SIG-M5 treated with dmso at 0.1 percent for 504 hours (cell line): Measurements from ENCODE around the gene CFAP61.

Experiments used
- DNase-seq: peaks from one replicate; lab custom pipeline; 2025; ENCODE audit not compliant: unreplicated experiment; lab: John Stamatoyannopoulos, UW

The CFAP61 gene

DNA sequence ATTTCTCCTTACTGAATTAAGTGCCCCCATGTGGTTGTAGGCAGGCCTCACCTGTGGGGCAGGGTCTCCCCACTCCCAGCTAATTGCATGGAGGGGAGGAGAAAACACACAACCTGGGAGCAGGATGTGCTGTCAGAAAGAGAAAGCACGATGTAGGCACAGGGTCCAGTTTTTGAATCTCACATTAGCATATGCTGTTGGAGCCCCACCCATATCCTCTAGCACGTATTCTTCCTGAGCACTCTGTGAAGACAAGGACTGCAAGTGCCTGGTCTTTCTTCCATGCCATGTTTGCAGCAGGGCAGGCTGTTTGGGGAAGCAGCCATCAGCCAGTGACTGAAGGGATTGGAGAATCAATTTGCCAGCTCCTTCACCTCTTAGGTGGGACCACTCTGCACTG is 108.2 kb downstream of the CFAP61 start:
- no peak for DNase-seq

DNA sequence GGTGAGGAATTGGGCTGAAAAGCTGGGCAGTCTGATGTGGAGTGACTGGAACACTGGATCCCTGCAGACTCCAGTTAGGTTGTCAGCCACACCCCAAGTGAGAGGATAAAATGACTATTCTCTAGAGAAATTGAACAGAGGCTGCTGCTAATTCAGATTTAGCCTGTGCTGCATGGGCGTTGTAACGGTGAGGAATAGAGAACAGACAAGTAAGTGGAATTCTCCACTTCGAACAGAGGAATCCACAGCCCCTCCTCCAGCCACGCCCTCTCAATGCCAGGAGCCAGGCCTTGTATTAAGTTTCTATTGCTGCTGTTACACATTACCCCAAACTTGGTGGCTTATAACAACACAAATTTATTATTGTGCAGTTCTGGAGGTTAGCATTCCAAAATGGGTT is 109.3 kb downstream of the CFAP61 start:
- DNase-seq, result no peak

DNA sequence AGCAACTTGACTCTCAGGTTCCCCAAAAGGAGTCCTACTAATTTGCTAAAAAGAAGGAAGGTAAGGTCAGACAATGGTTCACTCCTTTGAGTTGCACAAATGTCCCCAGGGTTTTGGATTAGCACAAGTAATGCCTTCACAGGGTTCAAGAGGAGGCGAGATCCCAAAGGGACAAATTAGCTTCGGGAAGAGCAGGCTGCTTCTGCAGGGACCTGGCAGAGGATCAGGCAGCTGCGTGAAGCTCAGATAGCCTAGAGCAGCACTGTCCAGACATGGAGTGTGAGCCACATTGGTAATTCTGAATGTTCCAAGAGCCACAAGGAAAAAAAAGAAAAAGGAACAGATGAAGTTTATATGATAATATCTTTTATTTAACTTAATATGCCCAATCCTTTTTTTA is 115.4 kb downstream of the CFAP61 start:
- DNase-seq, result no peak

DNA sequence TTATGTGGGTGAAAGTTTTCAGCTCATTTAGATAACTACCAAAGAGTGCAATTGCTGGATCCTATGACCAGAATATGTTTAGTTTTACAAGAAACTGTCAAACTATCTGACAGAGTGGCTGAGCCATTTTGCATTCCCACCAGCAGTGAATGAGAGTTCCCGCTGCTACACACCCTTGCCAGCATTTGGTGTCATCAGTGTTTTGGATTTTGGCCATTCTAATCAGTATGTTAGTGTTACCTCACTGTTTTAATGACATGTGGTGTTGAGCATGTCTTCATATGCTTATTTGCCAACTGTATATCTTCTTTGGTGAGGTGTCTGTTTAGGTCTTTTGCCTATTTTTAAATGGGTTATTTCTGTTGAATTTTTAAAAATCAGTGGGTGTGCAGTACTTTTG is 120.9 kb downstream of the CFAP61 start:
- no peak for DNase-seq

DNA sequence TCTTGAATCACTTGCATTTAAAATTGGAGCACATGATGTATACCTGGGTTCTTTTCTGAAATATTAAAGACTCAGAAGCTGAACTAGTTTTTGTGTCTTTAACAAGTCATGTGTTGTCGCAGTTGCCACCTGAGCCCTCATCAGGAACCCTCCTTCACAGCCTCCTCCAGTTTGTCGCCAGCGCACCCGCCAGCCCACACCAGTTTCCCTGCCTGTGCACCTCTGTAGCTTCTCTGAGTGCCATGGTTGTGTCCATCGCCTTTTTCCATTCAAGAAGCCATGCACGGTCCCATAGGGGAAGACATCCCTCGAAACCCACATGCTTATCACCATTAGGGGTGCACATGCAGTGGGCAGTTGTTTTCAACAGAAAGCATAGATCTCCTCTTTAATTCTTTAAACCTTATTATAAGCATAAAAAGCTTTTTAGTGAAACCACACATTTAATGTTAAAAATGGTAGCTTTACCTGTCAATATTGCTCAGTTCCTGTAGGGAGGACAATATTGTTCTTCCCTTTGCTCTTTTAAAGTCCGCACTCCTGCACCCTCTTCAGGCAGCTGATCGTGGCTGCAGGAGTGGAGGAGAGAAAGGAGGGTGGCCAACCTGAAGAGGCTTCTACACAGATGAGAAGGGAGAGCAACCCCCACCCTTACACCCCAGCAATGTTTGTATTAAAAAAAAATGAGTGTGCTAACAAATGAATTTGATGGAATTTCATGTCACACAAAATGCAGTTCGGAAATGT is 121.9 kb downstream of the CFAP61 start:
- DNase-seq, result no peak

DNA sequence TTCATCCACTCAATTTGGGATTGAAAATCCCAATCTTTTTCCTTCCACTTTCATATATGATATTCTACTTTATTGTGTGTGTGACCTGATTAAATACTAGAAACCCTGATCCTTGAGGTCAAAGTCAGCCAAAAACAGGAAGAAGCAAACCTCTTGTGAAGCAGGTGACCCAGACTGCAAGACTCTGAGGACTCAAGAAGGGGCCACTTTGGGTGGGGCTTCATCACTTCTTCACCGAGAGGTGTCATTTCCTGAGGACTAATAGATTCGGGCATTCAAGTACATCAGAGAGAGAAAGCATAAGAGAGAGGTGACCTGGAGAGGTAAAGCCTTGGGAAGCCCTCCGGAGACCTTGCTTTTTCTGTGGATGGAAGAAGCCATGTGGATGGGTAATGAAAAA is 129.0 kb downstream of the CFAP61 start:
- DNase-seq, result no peak

DNA sequence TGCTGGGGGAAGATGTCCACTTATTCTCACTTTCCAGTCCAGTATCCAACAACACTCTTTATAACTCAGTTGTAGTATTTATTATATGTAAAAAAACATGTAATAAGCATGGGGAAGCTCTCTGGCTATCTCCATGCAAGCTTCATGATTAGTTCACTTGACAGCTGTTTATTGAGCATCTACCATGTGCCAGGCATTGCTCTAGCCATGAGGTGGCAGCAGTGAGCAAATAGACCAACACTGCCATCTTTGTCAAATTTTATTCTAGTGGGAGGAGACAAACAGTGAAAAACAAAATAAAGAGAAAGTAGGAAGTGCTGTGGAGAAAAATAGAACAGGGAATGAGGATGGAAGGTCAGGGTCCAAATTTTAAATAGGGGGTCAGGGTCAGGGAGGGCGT is 131.8 kb downstream of the CFAP61 start:
- no peak for DNase-seq

DNA sequence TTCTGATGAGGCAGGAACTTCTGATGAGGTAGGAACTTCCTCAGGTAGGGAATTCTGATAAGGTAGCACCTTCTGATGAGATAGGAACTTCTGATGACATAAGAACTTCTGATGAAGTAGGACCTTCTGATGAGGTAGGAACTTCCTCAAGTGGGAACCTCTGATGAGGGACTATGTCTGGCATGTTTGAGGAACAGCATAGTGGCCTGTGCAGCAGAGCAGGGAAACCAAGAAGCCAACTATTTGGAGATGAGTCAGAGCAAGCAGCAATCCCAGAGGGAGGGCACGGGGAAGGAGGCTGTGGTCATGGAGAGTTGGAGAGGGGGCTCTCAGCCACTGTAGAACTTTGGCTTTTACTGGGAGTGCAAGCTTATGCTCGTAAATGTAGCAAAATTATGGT is 132.4 kb downstream of the CFAP61 start:
- DNase-seq, result no peak

DNA sequence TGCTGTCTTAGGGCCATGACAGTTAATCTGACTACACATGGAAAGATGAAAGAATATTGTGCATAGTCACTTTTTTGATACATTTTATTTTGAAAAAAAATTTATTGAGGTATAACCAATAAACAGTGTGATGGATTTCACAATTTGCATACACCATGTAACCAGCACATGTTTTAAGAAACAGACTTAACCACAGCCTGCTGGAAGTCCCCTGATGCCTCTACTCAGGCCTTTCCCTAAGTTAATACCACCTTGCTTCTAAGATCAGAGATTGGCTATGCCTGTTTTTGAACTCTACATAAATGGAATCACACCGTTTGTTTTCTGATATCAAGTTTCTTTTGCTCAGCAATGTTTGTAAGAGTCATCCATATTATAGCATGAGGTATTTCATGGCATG is 136.3 kb downstream of the CFAP61 start:
- DNase-seq, result no peak

DNA sequence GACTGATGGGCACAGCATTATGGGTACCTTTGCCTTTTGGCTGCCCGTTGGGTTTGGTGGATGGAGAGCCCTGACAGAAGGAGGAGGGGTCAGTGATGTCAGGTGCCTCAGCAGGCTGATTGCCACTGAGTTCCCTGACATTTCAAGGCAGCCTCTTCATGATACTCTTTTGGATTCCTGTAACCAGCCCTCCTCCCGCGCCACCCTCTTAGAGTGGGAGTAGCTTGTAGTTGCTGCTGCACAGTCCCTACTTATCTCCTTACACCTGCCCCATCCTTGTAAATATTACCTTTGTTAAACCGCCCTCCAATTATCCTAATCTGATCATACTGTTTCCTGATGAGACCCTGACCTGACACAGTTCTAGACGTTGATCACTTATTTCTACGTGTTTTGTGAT is 140.0 kb downstream of the CFAP61 start:
- DNase-seq, result no peak

DNA sequence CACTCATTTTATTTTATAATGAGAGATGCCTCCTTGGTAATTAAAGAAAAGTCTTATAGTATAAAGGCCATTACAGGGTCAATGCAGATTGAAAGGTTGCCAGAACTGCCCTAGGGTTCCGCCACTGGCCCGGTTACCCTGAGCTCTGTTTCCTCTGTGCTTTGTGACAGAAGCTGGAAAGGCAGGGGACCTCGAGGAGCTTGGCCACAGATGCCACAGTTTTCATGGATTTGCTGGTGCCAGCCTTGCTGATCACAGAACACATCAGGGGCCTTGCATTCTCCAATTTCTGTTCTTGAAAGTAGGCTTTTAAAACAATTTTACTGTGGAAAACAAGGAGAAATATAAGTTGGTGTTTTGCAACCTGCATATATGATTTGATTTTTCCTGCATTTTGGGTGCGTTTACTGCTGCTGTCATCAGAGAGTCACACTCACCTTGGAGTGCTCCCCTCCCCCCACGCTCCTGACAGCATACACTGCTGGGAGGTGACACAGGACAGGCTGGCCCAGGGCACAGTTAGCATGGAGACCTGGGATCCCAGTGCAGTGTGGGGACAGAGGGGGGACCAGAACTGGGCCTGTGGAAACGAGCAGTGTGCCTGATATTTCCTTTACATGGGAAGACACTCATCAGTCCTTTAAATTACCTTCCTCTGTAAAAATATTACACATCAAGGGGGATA is 142.8 kb downstream of the CFAP61 start:
- DNase-seq, result no peak

DNA sequence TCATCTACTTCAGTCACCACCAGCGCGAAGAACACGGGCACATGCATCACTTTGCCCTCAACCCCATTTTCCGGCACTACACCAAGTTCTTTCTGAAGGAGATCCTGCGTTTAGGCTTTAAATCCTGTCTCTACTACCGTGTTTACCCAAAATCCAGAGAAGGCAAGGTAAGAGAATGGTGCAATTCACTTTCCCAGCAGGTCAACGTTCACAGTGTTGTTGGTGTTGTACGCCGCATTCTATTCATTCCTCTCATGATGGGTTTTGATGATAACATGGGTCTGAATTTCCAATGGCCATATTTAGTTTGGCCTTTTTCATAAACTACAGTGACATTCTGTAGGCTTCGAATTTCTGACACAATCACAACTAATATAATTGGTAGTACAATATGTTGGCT is 144.3 kb downstream of the CFAP61 start:
- no peak for DNase-seq

DNA sequence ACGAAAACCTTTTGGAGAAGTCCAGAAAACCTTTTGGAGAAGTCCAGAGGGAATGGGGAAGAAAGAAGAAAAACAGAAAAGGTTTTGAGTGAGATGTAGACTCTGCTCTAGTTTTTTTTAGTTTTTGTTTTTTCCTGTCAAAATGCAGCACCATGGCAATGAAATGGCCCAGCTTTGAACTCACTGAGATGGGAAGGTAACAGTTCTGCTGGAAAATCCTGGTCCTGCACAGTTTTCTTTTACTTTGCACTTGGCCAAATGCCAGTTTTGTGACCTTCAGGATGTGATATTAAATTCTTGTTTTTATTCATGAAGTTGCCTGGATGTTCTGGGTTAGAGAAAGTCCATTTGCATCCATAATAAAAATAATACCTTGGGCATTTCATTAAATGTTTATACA is 145.7 kb downstream of the CFAP61 start:
- no peak for DNase-seq

DNA sequence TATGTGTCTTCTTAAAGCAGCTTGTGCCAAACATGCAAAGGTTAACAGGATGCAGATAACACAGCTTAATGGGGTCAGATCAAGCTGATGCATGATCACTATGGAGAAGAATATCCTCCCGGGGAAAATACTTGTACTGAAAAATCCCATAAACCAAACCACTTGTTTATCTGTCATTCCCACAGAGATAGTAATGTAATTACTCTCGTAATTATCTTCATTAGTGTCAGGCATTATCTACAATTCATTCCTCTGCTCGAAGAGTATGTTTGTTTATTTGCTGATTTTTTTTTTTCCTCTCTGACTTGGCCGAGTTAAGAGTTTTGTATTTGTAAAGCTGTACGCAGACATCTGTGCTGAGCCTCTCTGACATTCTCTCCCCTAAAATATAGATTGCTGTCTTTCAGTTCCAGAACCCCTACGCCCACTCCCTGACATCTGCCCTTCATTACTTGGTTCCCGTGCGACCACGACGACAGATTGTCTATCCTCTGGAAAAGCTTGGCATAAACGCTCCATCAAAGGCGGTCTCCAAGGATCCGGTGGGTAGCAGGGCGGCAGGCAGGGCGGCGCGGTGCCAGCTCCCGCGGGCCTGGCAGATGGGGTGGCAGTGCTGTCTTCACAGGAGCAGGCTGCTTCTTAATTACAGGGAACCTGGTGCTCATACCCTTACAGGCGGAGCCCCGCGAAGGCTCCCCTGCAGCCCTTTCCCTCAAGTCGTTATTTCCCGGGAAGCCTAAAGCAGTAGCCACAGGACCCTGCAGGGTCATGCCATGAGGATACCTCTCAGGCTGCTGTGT is 147.2 kb downstream of the CFAP61 start:
- DNase-seq, result no peak

DNA sequence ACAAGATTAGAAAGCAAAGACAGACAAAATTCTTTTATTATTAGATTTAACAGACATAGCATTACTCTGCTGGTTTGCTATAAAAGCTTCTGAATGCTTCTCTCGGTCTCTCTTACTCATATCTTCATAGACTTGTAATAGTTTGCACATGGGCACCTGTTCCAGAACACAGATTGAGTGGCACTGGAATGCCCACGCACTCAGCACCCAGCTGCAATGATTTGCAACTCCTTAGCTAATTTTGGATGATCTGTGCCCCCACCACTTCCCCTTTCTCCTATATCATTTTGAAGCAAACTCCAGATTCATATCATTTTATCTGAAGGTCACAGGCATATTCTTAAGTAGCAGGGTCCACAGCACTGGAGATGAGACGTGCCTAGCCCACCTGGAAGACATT is 148.8 kb downstream of the CFAP61 start:
- no peak for DNase-seq

DNA sequence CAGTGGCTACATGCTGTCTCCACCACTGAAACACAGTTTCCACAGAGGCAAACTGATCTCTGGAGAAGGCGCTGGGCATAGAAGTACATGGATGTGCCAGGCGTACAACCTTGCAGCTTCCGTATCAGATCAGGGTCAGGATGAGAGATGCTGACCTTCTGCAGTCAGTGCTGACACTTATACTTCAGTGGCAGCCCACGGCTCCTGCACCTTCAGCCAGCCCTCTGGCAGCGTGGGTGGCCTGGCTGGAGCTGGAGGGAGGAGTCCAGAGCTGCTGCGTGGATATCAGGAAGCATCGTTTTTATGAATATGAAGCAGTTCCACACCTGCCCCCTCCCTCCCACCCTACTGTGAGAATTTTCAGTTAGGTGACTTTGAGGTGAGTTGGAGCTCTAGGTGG is 149.3 kb downstream of the CFAP61 start:
- DNase-seq, result no peak

DNA sequence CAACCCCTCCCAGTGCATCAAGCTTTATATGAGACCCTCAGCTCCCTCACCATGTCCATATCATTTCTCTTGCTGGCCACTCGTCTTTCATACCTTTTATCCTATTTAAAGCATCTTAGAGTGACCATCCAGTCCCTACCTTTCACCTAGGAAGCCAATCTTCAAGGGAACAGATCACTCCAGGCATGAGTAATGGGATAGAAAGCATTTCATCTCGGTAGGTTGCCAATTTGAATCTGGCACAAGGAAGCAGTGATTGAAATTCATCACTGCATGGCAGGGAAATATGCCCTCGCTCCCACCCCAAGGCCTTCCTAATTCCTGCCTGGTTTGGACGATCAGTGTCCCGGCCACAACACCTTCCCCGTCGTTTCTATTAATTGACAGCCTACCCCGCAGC is 150.4 kb downstream of the CFAP61 start:
- DNase-seq, result no peak

DNA sequence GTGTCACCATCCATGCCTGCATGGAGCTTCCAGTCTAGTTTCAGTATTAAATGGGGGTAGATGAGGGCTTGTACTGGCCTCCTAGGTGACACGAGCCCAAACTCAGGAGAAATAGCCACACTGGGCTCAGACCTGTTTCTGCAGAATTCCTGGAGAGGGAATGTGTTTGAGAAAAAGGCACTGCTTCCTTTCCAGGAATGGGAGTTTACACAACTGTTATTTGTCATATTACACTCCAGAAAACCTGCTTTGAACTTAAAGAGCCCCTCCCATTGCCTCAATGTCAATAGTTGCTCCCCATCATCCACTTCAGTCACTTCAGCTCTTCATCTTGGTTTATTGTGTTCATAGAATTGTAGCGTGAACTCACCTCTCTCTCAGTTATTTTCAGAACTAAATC is 151.5 kb downstream of the CFAP61 start:
- no peak for DNase-seq

DNA sequence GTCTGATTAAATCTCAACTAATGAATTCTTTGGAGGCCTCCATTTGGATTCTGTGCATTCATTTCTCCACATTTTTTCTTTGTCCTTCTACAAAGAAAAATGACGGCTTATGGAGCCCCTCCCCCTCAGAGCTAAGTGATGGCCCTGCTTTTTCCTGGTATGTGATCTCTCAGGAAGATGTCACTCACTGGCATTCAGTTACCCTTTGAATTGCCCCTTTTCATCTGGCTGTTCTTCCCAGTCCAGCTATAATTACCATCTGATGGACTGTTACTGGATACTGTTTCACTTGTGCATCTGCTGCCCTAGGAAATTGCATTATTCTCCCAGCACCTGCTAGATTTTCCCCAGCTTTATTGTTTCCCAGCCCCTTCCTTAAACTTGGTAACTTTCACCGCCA is 151.9 kb downstream of the CFAP61 start:
- DNase-seq, result no peak

DNA sequence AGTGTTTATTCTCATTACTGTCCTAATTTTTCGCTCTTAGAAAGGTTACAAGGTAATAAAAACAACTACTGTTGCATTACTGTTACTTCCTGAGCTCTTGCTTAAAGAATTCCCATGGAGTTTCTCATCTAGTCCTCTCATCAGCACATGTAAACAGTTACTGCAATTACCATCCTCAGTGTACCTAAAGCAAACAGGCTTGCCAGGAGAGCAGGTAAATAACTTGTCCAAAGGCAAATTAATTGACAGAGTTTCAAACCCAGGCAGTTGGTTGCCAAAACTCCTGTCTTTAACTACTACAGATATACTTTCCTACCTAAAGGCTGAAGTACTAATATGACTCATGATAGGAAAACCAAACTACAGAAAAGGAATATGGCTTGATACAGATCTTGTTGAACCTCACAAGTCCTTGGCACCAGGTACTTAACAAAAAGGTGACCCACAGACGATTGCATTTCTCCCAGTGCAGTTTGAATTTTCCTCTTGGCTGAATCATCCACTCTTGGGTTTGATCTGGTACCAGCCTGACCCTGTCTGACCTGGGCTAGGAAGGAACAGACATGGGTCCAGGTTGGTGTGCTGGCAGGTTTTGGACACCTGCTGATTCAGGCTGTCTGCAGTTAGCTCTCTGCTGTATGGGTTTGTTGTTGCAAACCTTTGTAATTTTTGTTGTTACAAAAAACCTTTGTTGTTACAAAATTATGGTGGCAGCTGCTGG is 153.0 kb downstream of the CFAP61 start:
- DNase-seq, result no peak

DNA sequence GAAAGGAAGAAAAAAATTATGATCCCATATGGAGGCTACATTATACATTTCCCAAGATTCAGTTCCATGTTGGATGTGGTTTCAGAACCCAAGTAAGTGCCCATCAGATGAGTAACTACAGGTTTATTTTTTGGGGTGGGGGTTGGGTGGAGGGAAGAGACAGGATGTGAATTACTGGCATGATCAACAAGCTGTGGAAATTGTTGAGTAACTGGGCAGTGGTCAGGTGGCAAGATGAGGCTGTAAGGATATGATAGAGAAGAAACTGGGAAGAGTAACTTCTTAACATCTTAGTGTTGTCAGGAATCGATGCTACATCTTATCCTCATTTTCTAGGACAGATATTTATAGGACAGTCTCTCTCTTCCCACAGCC is 153.5 kb downstream of the CFAP61 start:
- DNase-seq, result no peak

DNA sequence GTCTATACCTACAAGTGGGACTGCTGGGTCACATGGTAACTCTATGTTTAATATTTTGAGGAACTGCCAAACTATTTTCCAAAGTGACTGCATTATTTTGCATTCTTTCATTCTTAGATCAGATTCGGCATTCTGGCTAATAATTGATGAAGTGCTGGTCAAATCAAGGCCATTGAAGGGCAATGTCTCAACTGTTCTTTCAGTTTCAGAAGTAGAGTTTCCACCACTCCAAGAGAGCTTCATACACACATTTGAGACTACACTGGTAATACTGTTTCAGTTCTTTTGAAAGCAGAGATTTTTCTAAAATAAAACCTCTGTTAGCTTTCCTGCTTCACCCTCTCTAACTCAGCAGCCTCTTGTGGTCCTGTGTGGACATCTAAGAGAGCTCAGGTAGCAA is 154.5 kb downstream of the CFAP61 start:
- no peak for DNase-seq
